ENCODE measurements around the gene RFXAP.

RFXAP gene

DNA sequence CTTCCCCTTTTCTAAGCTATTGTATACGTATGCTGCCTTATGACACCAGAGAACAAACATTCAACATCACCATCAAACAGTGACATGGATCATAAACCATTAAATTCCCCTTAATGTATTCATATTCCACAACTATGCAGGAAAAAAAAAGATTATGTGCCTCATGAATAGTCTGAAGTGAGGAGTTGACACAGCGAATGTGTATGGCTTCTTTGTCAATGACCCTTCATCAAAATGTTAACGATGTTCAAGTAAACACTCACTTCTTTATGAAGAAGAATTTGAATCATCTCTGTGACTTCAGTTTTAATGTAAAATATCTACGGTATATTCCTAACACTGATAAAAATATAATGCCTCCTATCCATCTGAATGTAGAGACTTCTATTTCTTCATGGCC lies 56.4 kb downstream of the RFXAP start:
- DNase-seq = no peak

DNA sequence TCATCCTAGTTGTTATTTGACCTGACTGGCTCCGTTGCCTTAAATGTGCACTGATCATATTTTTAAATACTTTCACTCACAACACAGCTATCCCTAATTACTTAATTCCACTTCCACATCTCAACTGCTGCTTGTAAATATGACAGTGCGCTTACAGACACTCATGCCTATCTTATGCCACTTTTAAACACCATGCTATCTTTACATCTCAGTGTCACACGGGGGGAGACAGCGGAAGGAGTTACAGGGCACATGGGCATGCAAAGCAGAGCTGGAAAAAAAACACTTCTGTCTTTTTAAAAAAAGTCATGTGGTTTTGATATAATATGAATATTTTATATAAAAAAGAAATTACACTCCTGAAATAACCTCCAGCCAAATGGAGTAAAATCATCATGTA lies 56.9 kb downstream of the RFXAP start:
- DNase-seq = no peak

All from NCI-H146 (cell line).